Keratinocyte (primary cell): Measurements from ENCODE around the gene FAF1.

Experiments
- CTCF ChIP-seq, 3 experiments: IDR thresholded peaks in 1 of 3; conservative IDR thresholded peaks in 1 of 3; optimal IDR thresholded peaks in 1 of 3; 2 replicates in 2 of 3; 3 replicates in 1 of 3; pipeline versions ENCODE3 to v1.5.1; 2011; ENCODE audit warnings: low read length in 3 of 3, mild to moderate bottlenecking in 3 of 3, moderate library complexity in 2 of 3, control low read depth in 1 of 3, inconsistent platforms in 1 of 3; ENCODE audit not compliant: insufficient read depth in 2 of 3; ENCODE audit errors: extremely low read depth in 1 of 3
- EZH2 ChIP-seq: IDR thresholded peaks from one replicate; pipeline ENCODE4 v1.6.1; 2012; ENCODE audit warnings: inconsistent platforms, mild to moderate bottlenecking, low read length, moderate library complexity

- TF ChIP-seq CTCF (optimal IDR thresholded peaks at IDR 0.05 in 1 of 3, IDR thresholded peaks at IDR 0.05 in 1 of 3, conservative IDR thresholded peaks at IDR 0.05 in 1 of 3; ENCODE audit: extremely low read depth in 1 of 3, insufficient read depth in 2 of 3, low read length in 3 of 3): no peak
- TF ChIP-seq EZH2: no peak
Measured at GRCh38 chr1:50972766-50973165, 12.7 kb upstream of the FAF1 start.
